ENCODE results near the gene IL4I1. TPM values are rescaled to one million over a fixed set of nuclear protein-coding genes. Genes with fewer than 3 reads are reported as not detected.

Gene IL4I1
- total RNA-seq, 2 experiments from 2014 or later: 1.4 to 1.7 TPM

- Mint-ChIP-seq H3K27ac (peak overlapping the region; percentile 75), H3K27me3 (peaks cover 2% of the 10 kb centered on the region), H3K9me3 (peaks cover 1% of the 10 kb centered on the region), H3K36me3 (peaks cover 4% of the 10 kb centered on the region), H3K4me1 (peaks cover 31% of the 10 kb centered on the region), H3K4me3 (peak overlapping the region; percentile 87)
- POLR2A ChIA-PET: interaction anchor here (0.8 to 4.3 kb wide), 13 partner anchors 8 to 173 kb away, joined by 3 to 23 read pairs (median 6); partner anchors contain the start of genes AP2A1, FUZ, MED25 and PNKP
- peak; percentile 23 for DNase-seq
- ATAC-seq (ENCODE audit: low read depth): no peak
Observed at GRCh38 chr19:49849433-49850220, 47.1 kb downstream of the IL4I1 start.

- ATAC-seq (ENCODE audit: low read depth): no peak
Observed at GRCh38 chr19:49848938-49849337, 47.7 kb downstream of the IL4I1 start.

GRCh38 chr19:49847731-49848696, 48.7 kb downstream of the IL4I1 start:
- ATAC-seq (ENCODE audit: low read depth) (no peak), DNase-seq (no peak)
- Mint-ChIP-seq H3K4me3 (peak overlapping the region; percentile 48), H3K27me3 (peaks cover 2% of the 10 kb centered on the region), H3K27ac (peak overlapping the region; percentile 75), H3K36me3 (peaks cover 4% of the 10 kb centered on the region), H3K9me3 (peaks cover 1% of the 10 kb centered on the region), H3K4me1 (peaks cover 31% of the 10 kb centered on the region)
- POLR2A ChIA-PET: interaction anchor here (1.0 to 4.3 kb wide), 9 partner anchors 10 to 81 kb away, joined by 3 to 23 read pairs (median 4); partner anchors contain the start of genes AKT1S1, AP2A1, FUZ and MED25

More at GRCh38 chr19:49848938-49849337, 47.7 kb downstream of the IL4I1 start:
- Mint-ChIP-seq H3K4me1 (peaks cover 31% of the 10 kb centered on the region), H3K9me3 (peaks cover 1% of the 10 kb centered on the region), H3K27ac (peak overlapping the region; percentile 75), H3K27me3 (peaks cover 2% of the 10 kb centered on the region), H3K4me3 (peak overlapping the region; percentile 72), H3K36me3 (peaks cover 4% of the 10 kb centered on the region)
- POLR2A ChIA-PET: interaction anchor here (1.1 to 4.3 kb wide), 8 partner anchors 9 to 41 kb away, joined by 3 to 23 read pairs (median 5); partner anchors contain the start of genes AKT1S1, FUZ, MED25 and PNKP
- no peak for DNase-seq

- H3K9me3 Mint-ChIP-seq: peaks cover 1% of the 10 kb centered on the region
- H3K36me3 Mint-ChIP-seq: peaks cover 4% of the 10 kb centered on the region
- peaks cover 2% of the 10 kb centered on the region for H3K27me3 Mint-ChIP-seq
- ATAC-seq (ENCODE audit: low read depth) (no peak), DNase-seq (no peak)
- peaks cover 22% of the 10 kb centered on the region for H3K4me1 Mint-ChIP-seq
- POLR2A ChIA-PET: no interaction called here
- H3K4me3 Mint-ChIP-seq: no peak overlapping the region
- H3K27ac Mint-ChIP-seq: no peak overlapping the region
Observed at GRCh38 chr19:49846408-49846807, 50.3 kb downstream of the IL4I1 start.

GRCh38 chr19:49845414-49845813, 51.3 kb downstream of the IL4I1 start:
- H3K36me3 Mint-ChIP-seq: peaks cover 8% of the 10 kb centered on the region
- POLR2A ChIA-PET: no interaction called here
- peaks cover 22% of the 10 kb centered on the region for H3K4me1 Mint-ChIP-seq
- ATAC-seq (ENCODE audit: low read depth): no peak
- peaks cover 1% of the 10 kb centered on the region for H3K9me3 Mint-ChIP-seq
- no peak for DNase-seq
- H3K27ac Mint-ChIP-seq: no peak overlapping the region
- peaks cover 2% of the 10 kb centered on the region for H3K27me3 Mint-ChIP-seq
- H3K4me3 Mint-ChIP-seq: no peak overlapping the region

- ATAC-seq (ENCODE audit: low read depth) (no peak), DNase-seq (no peak)
- Mint-ChIP-seq H3K4me1 (peaks cover 16% of the 10 kb centered on the region), H3K9me3 (peaks cover 1% of the 10 kb centered on the region), H3K36me3 (peaks cover 8% of the 10 kb centered on the region), H3K27ac (no peak overlapping the region), H3K4me3 (no peak overlapping the region), H3K27me3 (peaks cover 2% of the 10 kb centered on the region)
- POLR2A ChIA-PET: no interaction called here
Observed at GRCh38 chr19:49844138-49845095, 52.3 kb downstream of the IL4I1 start.

GRCh38 chr19:49843265-49843664, 53.4 kb downstream of the IL4I1 start:
- ATAC-seq (ENCODE audit: low read depth) (no peak), DNase-seq (no peak)
- Mint-ChIP-seq H3K4me3 (no peak overlapping the region), H3K9me3 (no peaks in the 10 kb centered on the region), H3K36me3 (peaks cover 14% of the 10 kb centered on the region), H3K27ac (no peak overlapping the region), H3K4me1 (peaks cover 8% of the 10 kb centered on the region), H3K27me3 (peaks cover 2% of the 10 kb centered on the region)
- POLR2A ChIA-PET: no interaction called here

- Mint-ChIP-seq H3K27ac (no peak overlapping the region), H3K4me1 (peaks cover 10% of the 10 kb centered on the region), H3K27me3 (no peaks in the 10 kb centered on the region), H3K36me3 (peaks cover 19% of the 10 kb centered on the region), H3K4me3 (no peak overlapping the region), H3K9me3 (no peaks in the 10 kb centered on the region)
- no peak for ATAC-seq (ENCODE audit: low read depth)
- no peak for DNase-seq
- POLR2A ChIA-PET: no interaction called here
Observed at GRCh38 chr19:49840736-49841249, 55.9 kb downstream of the IL4I1 start.

- Mint-ChIP-seq H3K27me3 (no peaks in the 10 kb centered on the region), H3K27ac (no peak overlapping the region), H3K9me3 (no peaks in the 10 kb centered on the region), H3K36me3 (peaks cover 19% of the 10 kb centered on the region), H3K4me1 (peaks cover 10% of the 10 kb centered on the region), H3K4me3 (no peak overlapping the region)
- POLR2A ChIA-PET: no interaction called here
- ATAC-seq (ENCODE audit: low read depth) (no peak), DNase-seq (no peak)
Observed at GRCh38 chr19:49840321-49840720, 56.4 kb downstream of the IL4I1 start.

- no peaks in the 10 kb centered on the region for H3K9me3 Mint-ChIP-seq
- H3K27ac Mint-ChIP-seq: no peak overlapping the region
- DNase-seq (no peak), ATAC-seq (ENCODE audit: low read depth) (no peak)
- no peak overlapping the region for H3K4me3 Mint-ChIP-seq
- H3K4me1 Mint-ChIP-seq: peaks cover 12% of the 10 kb centered on the region
- no peaks in the 10 kb centered on the region for H3K27me3 Mint-ChIP-seq
- peaks cover 21% of the 10 kb centered on the region for H3K36me3 Mint-ChIP-seq
- POLR2A ChIA-PET: no interaction called here
Observed at GRCh38 chr19:49839713-49840112, 57.0 kb downstream of the IL4I1 start.

Measured in activated naive CD8-positive, alpha-beta T cell treated with anti-CD3 and anti-CD28 coated beads, Interleukin-2, amount 10 ng/mL, durations not matched to agents 7 days and 5 days (primary cell).